AG10803 (cell line): ENCODE measurements around the gene MYOZ1.

Experiments used
- DNase-seq: peaks from one replicate; pipeline ENCODE4 v3.0.0; 2010; ENCODE audit warnings: low read depth
- H3K4me3 ChIP-seq: 2 replicates; pipeline ENCODE4 v1.5.1; 2011; ENCODE audit warnings: mild to moderate bottlenecking, low read length, control low read depth
- TF ChIP-seq, protein P1 (sequence below): conservative IDR thresholded peaks from 2 replicates; pipeline ENCODE4 v1.5.1; 2011; ENCODE audit warnings: mild to moderate bottlenecking, low read length, control low read depth, inconsistent platforms

The MYOZ1 gene

DNA sequence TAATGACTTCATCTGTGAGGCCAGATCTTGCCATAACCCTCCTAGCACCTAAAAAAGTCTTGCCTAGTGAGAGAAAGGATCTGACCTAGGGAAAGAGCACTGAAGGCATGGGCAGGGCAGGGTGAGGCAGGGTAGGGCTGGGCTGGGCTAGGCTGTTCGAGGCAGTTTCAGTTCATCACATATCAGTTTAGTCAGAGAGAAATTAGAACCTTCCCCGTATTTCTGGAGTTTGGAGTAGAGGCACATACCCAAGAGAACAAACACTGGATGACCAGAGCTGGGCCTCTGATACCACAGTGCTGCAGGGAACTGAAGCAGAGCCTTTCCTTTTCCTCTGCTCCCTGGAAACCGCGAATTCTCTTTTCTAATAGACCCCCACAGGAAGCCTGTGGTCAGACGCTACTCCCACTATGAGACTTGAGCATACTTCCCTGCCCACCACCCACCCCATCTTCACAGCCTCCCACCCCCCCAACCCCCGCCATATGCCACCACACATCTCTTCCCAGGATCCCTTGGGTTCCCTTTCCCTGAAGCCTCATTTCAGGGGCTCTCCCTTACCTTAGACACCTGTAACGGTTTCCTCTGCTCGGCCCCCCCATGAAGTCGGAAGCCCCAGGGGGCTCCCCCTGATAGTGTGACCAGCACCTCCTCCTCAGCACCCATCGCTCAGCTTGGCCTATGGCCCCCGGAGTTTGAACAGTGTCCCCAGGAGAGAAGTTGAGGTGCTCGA is 14.1 kb upstream of the MYOZ1 start:
- DNase-seq, result no peak
- no peak overlapping the region for H3K4me3 ChIP-seq
- TF ChIP-seq, protein P1, sequence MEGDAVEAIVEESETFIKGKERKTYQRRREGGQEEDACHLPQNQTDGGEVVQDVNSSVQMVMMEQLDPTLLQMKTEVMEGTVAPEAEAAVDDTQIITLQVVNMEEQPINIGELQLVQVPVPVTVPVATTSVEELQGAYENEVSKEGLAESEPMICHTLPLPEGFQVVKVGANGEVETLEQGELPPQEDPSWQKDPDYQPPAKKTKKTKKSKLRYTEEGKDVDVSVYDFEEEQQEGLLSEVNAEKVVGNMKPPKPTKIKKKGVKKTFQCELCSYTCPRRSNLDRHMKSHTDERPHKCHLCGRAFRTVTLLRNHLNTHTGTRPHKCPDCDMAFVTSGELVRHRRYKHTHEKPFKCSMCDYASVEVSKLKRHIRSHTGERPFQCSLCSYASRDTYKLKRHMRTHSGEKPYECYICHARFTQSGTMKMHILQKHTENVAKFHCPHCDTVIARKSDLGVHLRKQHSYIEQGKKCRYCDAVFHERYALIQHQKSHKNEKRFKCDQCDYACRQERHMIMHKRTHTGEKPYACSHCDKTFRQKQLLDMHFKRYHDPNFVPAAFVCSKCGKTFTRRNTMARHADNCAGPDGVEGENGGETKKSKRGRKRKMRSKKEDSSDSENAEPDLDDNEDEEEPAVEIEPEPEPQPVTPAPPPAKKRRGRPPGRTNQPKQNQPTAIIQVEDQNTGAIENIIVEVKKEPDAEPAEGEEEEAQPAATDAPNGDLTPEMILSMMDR, result no peak

DNA sequence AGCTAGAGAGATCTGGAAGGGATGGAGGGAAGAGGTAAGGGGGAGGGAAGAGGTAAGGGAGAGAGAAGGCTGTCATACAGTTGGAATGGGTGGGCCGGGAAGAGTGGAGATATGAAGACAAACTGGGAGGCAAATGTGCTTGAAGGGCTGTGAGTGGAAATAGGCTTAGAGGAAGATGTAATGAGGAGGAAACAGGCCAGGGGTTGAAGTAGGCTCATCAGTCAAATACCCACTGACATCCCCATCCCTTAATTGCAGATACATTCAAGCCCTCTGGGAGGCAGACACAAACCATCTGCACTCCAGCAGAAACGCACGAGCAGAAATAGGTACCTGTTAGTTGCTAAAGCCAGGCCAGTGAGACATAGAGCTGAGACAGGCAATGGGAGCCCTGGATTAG is 12.4 kb upstream of the MYOZ1 start:
- H3K4me3 ChIP-seq, result no peak overlapping the region
- peak; percentile 24 for DNase-seq
- TF ChIP-seq, protein P1, result 0 out of 2 replicates have a peak, but pooled peaks have one; percentile 13

DNA sequence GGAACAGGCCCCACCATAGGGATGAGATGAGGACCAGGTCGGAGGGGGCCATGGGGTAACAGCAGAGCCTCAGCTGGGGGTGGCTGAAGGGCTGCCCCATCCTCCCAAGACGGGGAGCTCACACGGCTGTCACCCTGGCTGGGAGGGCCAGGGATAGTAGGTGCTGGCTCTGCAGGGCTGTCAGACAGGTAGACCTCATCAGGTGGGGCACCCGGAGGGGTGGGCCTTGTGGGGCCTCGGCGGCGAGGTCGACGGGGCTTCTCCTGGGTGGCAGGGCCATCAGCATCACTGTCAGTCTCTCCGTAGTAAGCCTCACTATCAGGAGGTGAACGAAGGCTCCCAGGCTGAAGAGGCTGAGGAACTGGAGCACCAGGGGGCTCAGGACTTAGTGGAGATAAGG is 11.9 kb upstream of the MYOZ1 start:
- DNase-seq, result no peak
- TF ChIP-seq, protein P1, result no peak
- H3K4me3 ChIP-seq, result no peak overlapping the region

GRCh38 chr10:73650537-73651331 is 9.5 kb upstream of the MYOZ1 start:
- DNase-seq, result peak; percentile 77
- TF ChIP-seq, protein P1, result no peak

DNA sequence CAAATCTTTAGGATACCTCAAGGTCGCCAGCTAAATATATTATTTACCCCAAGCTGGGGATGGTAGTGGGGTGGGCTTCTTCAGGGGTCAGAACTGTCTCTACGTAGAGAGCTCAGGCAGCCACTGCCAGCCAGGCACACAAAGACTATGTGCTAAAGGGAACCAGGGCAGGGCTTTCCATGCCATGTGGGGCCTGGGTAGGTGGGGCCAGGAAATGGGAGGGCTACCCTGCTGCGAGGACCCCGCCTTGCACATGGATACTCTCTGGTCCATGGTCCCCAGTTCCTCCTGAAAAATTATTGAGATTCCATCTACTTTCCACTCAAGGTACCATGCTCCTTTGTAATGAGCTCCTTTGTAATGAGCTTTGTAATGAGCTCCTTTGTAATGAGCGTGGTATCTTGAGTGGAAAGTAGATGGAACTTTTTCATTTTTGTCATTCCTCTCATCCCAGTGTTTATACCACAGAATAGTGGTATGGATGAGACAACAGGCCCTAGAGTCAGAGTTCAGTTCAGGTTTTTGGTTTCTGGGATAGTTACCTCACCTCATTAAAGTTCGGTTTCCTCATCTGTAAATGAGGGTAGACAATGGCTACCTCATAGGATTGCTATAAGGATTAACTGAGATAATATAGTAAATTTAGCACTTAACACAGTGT is 8.7 kb upstream of the MYOZ1 start:
- H3K4me3 ChIP-seq, result no peak overlapping the region
- TF ChIP-seq, protein P1, result no peak
- DNase-seq, result peak; percentile 76

More at GRCh38 chr10:73650537-73651331, 9.5 kb upstream of the MYOZ1 start:
- no peak overlapping the region for H3K4me3 ChIP-seq

- peak; percentile 13 for DNase-seq
Observed at GRCh38 chr10:73648975-73649829, 7.9 kb upstream of the MYOZ1 start.

More at GRCh38 chr10:73648975-73649829, 7.9 kb upstream of the MYOZ1 start:
- H3K4me3 ChIP-seq, result no peak overlapping the region
- TF ChIP-seq, protein P1, result no peak
